SU-DHL-6 (cell line): Measurements from ENCODE around the gene FCHSD2.

Experiments used
- H2AFZ ChIP-seq: fragments of 200-600 bp; sonication (generic); 2 replicates; pipeline ENCODE4 v1.6.1; 2014; ENCODE audit warnings: low read depth, mild to moderate bottlenecking, moderate library complexity, mixed read lengths, antibody characterized with exemption, low read length; ENCODE audit not compliant: severe bottlenecking
- H3F3A ChIP-seq: fragments of 200-600 bp; shearing (Covaris generic); 2 replicates; pipeline ENCODE4 v1.6.0; 2016; ENCODE audit warnings: antibody characterized with exemption, mild to moderate bottlenecking; ENCODE audit not compliant: insufficient read depth
- H3K27ac ChIP-seq: fragments of 200-600 bp; sonication (generic); 2 replicates; pipeline ENCODE4 v1.5.1; 2016; ENCODE audit warnings: low read depth, mild to moderate bottlenecking, low read length, moderate library complexity, mixed read lengths
- H3K27me3 ChIP-seq: fragments of 200-600 bp; sonication (generic), shearing (Covaris generic); 2 replicates; pipeline ENCODE4 v1.6.0; 2014; ENCODE audit warnings: mild to moderate bottlenecking, low read length
- H3K36me3 ChIP-seq: fragments of 200-600 bp; sonication (generic); 2 replicates; pipeline ENCODE4 v1.6.1; 2014; ENCODE audit warnings: mild to moderate bottlenecking, low read length, mixed read lengths
- H3K4me2 ChIP-seq: fragments of 300-600, 200-600 bp; shearing (Covaris generic), sonication (generic); 2 replicates; pipeline ENCODE4 v1.6.0; 2014; ENCODE audit warnings: low read length, low read depth, mild to moderate bottlenecking; ENCODE audit not compliant: poor library complexity, severe bottlenecking
- H3K4me3 ChIP-seq: fragments of 200-600 bp; sonication (generic); 2 replicates; pipeline ENCODE4 v1.5.1; 2014; ENCODE audit warnings: antibody characterized with exemption, low read length, mild to moderate bottlenecking, mixed read lengths; ENCODE audit not compliant: insufficient read depth, poor library complexity, severe bottlenecking
- H3K79me2 ChIP-seq: fragments of 200-600 bp; sonication (generic); 2 replicates; pipeline ENCODE4 v1.6.1; 2014; ENCODE audit warnings: mild to moderate bottlenecking, low read length, moderate library complexity; ENCODE audit not compliant: insufficient read depth
- H3K9ac ChIP-seq: fragments of 200-600 bp; sonication (generic); 2 replicates; pipeline ENCODE4 v1.7.0; 2014; ENCODE audit warnings: mild to moderate bottlenecking, low read length
- H3K9me2 ChIP-seq: fragments of 200-600 bp; sonication (generic); replicated peaks from 2 replicates; pipeline ENCODE4 v1.6.1; 2014; ENCODE audit warnings: low read length; ENCODE audit not compliant: insufficient read depth
- H3K9me3 ChIP-seq: fragments of 200-600 bp; sonication (generic); 2 replicates; pipeline ENCODE4 v1.6.1; 2014; ENCODE audit warnings: low read length, mixed read lengths; ENCODE audit not compliant: insufficient read depth
- H4K20me1 ChIP-seq: fragments of 200-600 bp; sonication (generic); 2 replicates; pipeline ENCODE4 v1.6.1; 2014; ENCODE audit warnings: low read depth, mild to moderate bottlenecking, antibody characterized with exemption, low read length, moderate library complexity, mixed read lengths
- EZH2phosphoT487 ChIP-seq: fragments of 200-600 bp; sonication (generic), shearing (Covaris generic); conservative IDR thresholded peaks from 2 replicates; pipeline ENCODE4 v1.6.1; 2018; ENCODE audit warnings: mild to moderate bottlenecking, antibody characterized with exemption, low read length, moderate library complexity, mixed read lengths
- TF ChIP-seq, protein P1 (sequence below): fragments of 200-600 bp; sonication (generic); IDR thresholded peaks from one replicate; pipeline ENCODE4 v1.5.1; 2017; ENCODE audit warnings: antibody characterized with exemption, mild to moderate bottlenecking, low read length, moderate library complexity; ENCODE audit not compliant: insufficient read depth, poor library complexity, severe bottlenecking

FCHSD2 gene

DNA sequence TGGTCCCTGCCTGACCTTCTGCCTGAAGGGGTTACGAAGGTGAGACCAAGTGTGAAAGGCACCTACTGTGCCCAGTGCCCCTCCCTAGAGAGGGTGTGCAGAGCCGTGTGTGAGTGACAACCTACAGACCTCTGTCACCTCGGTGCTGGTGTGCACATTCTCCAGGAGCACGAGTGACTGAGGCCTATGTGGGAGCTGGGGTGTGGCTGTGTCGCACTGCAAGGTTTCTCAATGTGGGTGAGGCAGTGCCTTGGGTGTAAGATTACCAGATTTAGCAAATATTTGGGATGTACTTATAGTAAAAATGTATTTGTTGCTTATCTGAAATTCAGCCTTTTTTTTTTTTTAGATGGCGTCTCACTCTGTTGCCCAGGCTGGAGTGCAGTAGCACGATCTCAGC is 353.9 kb downstream of the FCHSD2 start:
- H3K9ac ChIP-seq = no peak overlapping the region
- H4K20me1 ChIP-seq = no peaks in the 10 kb centered on the region
- H3K27ac ChIP-seq = no peak overlapping the region
- TF ChIP-seq, protein P1, sequence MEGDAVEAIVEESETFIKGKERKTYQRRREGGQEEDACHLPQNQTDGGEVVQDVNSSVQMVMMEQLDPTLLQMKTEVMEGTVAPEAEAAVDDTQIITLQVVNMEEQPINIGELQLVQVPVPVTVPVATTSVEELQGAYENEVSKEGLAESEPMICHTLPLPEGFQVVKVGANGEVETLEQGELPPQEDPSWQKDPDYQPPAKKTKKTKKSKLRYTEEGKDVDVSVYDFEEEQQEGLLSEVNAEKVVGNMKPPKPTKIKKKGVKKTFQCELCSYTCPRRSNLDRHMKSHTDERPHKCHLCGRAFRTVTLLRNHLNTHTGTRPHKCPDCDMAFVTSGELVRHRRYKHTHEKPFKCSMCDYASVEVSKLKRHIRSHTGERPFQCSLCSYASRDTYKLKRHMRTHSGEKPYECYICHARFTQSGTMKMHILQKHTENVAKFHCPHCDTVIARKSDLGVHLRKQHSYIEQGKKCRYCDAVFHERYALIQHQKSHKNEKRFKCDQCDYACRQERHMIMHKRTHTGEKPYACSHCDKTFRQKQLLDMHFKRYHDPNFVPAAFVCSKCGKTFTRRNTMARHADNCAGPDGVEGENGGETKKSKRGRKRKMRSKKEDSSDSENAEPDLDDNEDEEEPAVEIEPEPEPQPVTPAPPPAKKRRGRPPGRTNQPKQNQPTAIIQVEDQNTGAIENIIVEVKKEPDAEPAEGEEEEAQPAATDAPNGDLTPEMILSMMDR = no peak
- no peak for TF ChIP-seq EZH2phosphoT487
- no peak overlapping the region for H2AFZ ChIP-seq
- H3K27me3 ChIP-seq = no peaks in the 10 kb centered on the region
- H3K9me3 ChIP-seq = no peaks in the 10 kb centered on the region
- H3F3A ChIP-seq = no peaks in the 10 kb centered on the region
- H3K79me2 ChIP-seq = no peaks in the 10 kb centered on the region
- H3K36me3 ChIP-seq = no peaks in the 10 kb centered on the region
- H3K4me3 ChIP-seq = no peak overlapping the region
- H3K9me2 ChIP-seq = no peaks in the 10 kb centered on the region
- no peak overlapping the region for H3K4me2 ChIP-seq

DNA sequence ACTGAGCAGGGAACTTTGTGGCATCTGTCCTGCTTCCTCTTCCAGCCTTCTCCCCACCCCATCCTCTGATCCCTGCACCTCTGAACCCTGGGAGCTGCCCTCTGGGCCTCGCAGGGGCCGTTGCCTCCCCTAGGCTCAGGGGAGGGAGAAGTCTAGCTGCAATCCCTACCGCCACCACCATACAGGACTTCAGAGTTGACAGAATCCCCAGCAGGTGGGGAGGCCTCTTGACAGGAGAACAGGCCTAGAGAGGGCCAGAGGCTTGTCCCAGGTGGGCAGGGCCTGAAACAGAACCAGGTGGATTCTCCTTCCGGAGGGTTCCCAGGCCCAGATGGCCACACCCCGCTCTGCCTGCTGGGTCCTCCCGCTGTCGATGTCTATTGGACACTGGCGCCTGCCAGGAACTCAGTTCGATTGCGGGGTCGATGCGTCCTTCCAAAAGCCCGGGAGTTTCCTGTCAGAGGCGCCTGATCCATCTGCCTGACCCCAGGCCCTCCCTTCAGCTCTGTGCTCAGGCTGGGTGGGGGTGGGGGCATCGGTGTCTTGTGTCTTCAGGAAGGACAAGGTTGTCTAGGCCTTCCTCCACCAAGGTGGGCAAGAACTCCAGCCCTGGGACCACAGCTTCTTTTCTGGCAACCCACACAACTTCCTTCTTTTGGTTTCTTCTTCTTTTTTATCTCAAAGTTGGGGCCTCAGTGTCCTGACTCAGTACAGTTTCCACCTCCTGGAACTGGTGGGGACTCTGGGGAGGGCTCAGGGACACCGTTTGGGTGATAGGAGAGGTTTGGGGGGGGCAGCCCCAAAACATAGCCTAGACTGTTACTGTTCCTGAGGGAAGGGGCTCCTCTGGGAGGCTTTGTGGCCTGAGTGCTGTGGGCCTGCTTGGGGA is 354.7 kb downstream of the FCHSD2 start:
- no peak for TF ChIP-seq EZH2phosphoT487
- TF ChIP-seq, protein P1 = no peak
- no peak overlapping the region for H3K4me2 ChIP-seq
- no peak overlapping the region for H3K9ac ChIP-seq

More for the DNA sequence above, 354.7 kb downstream of the FCHSD2 start:
- no peaks in the 10 kb centered on the region for H3K9me3 ChIP-seq
- no peak overlapping the region for H3K27ac ChIP-seq
- no peak overlapping the region for H2AFZ ChIP-seq
- H4K20me1 ChIP-seq = no peaks in the 10 kb centered on the region
- no peaks in the 10 kb centered on the region for H3K27me3 ChIP-seq
- no peaks in the 10 kb centered on the region for H3F3A ChIP-seq
- no peaks in the 10 kb centered on the region for H3K79me2 ChIP-seq
- no peak overlapping the region for H3K4me3 ChIP-seq
- H3K9me2 ChIP-seq = no peaks in the 10 kb centered on the region
- H3K36me3 ChIP-seq = no peaks in the 10 kb centered on the region
